Heart right ventricle (tissue), 16 donors: ENCODE data around the gene ZNF532. TPM values are rescaled to one million over a fixed set of nuclear protein-coding genes. Genes with fewer than 3 reads are reported as not detected.

Experiments used
- ATAC-seq, 8 donors: fragments of 200-7000 bp; cut with Tn5 transposase; one replicate each; pipeline ENCODE4 v1.9.1; 2020; ENCODE audit warnings: mild to moderate bottlenecking in 8 of 8, moderate library complexity in 8 of 8, moderate number of reproducible peaks in 1 of 8
- DNase-seq, 2 donors: peaks; one replicate each; pipeline ENCODE4 v3.0.0-alpha.2; 2020
- H3K27ac ChIP-seq, 10 donors: fragments of 200-600 bp; sonication (generic) in 2 of 10; one replicate each; pipeline versions ENCODE4 v1.5.0 to v1.8.0; 2020 to 2022; ENCODE audit warnings: mild to moderate bottlenecking in 3 of 10
- H3K27me3 ChIP-seq, 7 donors: fragments of 200-600 bp; one replicate each; pipeline ENCODE4 v1.8.0; 2021 to 2022; ENCODE audit warnings: mild to moderate bottlenecking in 2 of 7
- H3K36me3 ChIP-seq, 9 donors: fragments of 200-600 bp; sonication (generic) in 1 of 9; one replicate each; pipeline versions ENCODE4 v1.5.0 to v1.8.0; 2020 to 2022; ENCODE audit warnings: mild to moderate bottlenecking in 2 of 9
- H3K4me1 ChIP-seq, 9 donors: fragments of 200-600 bp; sonication (generic) in 1 of 9; one replicate each; pipeline versions ENCODE4 v1.5.0 to v1.8.0; 2020 to 2022; ENCODE audit warnings: mild to moderate bottlenecking in 4 of 9
- H3K4me3 ChIP-seq, 10 donors: fragments of 200-600 bp; sonication (generic) in 2 of 10; one replicate each; pipeline versions ENCODE4 v1.5.0 to v1.8.0; 2020 to 2022; ENCODE audit warnings: mild to moderate bottlenecking in 7 of 10, moderate library complexity in 2 of 10
- H3K9me3 ChIP-seq, 11 donors: fragments of 200-600 bp in 10 of 11; sonication (generic) in 2 of 11; one replicate each; pipeline versions ENCODE4 v1.5.0 to v1.8.0; 2013 to 2022; ENCODE audit warnings: mild to moderate bottlenecking in 2 of 11, control low read depth in 1 of 11, moderate library complexity in 1 of 11
- WGBS, 2 donors: extraction: QIAGEN DNeasy Blood & Tissue Kit; methylation state at CpG; one replicate each; pipeline ENCODE4 v1.1.7; 2013; ENCODE audit warnings: inconsistent platforms in 1 of 2; 5-methylcytosine and 5-hydroxymethylcytosine counted together
- intact Hi-C, 10 donors: fragments of 100-400 bp; cut with DNase I; formaldehyde crosslinking; loops; one replicate each; pipeline versions ENCODE4 v1.11.1 to v1.14.2; 2022
- polyA plus RNA-seq, 2 donors: library from polyadenylated mRNA; stranded (reverse); fragments of 200-250 nt; gene quantifications; one replicate each; pipeline ENCODE4 v1.2.3, GENCODE V29; 2013
- total RNA-seq, 10 donors: library from RNA; stranded (reverse); fragmentation: NEBNext Ultra II Directional in 3 of 10; extraction: Animal tissue kit (Norgen Biotek cat#: 25700) in 3 of 10; gene quantifications; one replicate each; pipeline versions ENCODE4 v1.2.1 to v1.2.4, GENCODE V29; 2021 to 2023
- TF ChIP-seq, protein P1 (sequence below), 9 donors: fragments of 200-600 bp; sonication (generic) in 2 of 9; IDR thresholded peaks; one replicate each; pipeline versions ENCODE4 v1.5.0 to v1.8.0; 2021 to 2022; ENCODE audit warnings: antibody characterized with exemption in 9 of 9, mild to moderate bottlenecking in 5 of 9, moderate library complexity in 1 of 9
- donor health status: Arrhythmogenic right ventricular cardiomyopathy.
- donor health status: ischemic (EF 13 %, LVEDD 7.1; RV severe dilation, severe dysfunction).
- donor health status: healthy with polysubstance abuse.
- donor health status: DM: no; HTN: yes; CAD: no.
- donor health status: DM: no; HTN: no; CAD: no.
- donor health status: ischemic (EF 25% LVEDD 6.9; RV normal size, moderate dysfunction).
- donor health status: ischemic (EF 25% LVEDD 5.7; RV mildly dilated, moderate dysfunction).
- donor health status: healthy.
- donor health status: DM: yes; HTN: yes; CAD: no.
- donor health status: Ischemic cardiomyopathy.
- donor health status: ischemic (EF 35%, LVEDD 5.7; RV mildly dilated, moderate dysfunction).
- donor health status: nonischemic (EF 11% LVEDD 7.7; RV severe dilation, severe dysfunction).
- donor health status: DM: yes; HTN: yes; CAD: no.
- donor health status: PGD.
- donor health status: ischemic (EF 29% LVEDD 5.4; RV normal size, mild dysfunction).
- donor health status: nonischemic (EF 23%, LVEDD 6.1; RV moderate dilation, normal function).

Gene ZNF532
- total and polyA plus RNA-seq, 12 donors, result 13.8 to 71.4 (median 64.6) TPM

- ATAC-seq, result no peak
- intact Hi-C loops, result no loop called here
- Histone ChIP-seq H3K27ac (no peak overlapping the region), H3K27me3 (no peaks in the 10 kb centered on the region), H3K4me3 (no peak overlapping the region), H3K36me3 (no peaks in the 10 kb centered on the region), H3K4me1 (peaks cover 0 to 11% (median 0%) of the 10 kb centered on the region in 9 donors), H3K9me3 (no peaks in the 10 kb centered on the region)
- TF ChIP-seq, protein P1, sequence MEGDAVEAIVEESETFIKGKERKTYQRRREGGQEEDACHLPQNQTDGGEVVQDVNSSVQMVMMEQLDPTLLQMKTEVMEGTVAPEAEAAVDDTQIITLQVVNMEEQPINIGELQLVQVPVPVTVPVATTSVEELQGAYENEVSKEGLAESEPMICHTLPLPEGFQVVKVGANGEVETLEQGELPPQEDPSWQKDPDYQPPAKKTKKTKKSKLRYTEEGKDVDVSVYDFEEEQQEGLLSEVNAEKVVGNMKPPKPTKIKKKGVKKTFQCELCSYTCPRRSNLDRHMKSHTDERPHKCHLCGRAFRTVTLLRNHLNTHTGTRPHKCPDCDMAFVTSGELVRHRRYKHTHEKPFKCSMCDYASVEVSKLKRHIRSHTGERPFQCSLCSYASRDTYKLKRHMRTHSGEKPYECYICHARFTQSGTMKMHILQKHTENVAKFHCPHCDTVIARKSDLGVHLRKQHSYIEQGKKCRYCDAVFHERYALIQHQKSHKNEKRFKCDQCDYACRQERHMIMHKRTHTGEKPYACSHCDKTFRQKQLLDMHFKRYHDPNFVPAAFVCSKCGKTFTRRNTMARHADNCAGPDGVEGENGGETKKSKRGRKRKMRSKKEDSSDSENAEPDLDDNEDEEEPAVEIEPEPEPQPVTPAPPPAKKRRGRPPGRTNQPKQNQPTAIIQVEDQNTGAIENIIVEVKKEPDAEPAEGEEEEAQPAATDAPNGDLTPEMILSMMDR (IDR thresholded peaks at IDR 0.05), result no peak
- 88 to 91% methylated on average over 3 of the region's 3 CpGs for WGBS, 2 donors
- no peak for DNase-seq
These were observed 168.7 kb downstream of the ZNF532 start for GRCh38 chr18:59033359-59033758.

DNA sequence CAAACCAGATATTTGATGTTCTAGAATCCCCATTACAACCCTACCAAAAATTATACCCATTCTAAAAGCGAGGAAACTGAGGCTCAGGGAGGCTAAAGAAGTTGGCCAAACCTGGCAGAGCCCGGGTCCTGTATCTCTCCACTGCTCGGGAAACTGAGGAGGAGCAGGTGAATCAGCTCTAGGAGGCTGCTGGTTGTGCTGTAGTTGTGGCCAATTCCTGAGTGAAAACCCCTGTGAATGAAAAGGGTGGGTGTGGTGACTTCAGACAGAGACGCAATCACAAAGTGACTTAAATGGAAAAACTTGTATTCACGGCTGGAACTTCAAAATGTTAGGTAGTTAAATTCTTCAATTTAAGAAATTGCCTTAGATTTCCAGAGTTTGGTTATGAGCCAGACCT, 169.3 kb downstream of the ZNF532 start:
- ATAC-seq (no peak), DNase-seq (no peak)
- TF ChIP-seq, protein P1 (IDR thresholded peaks at IDR 0.05), result no peak
- Histone ChIP-seq H3K36me3 (no peaks in the 10 kb centered on the region), H3K9me3 (no peaks in the 10 kb centered on the region), H3K27ac (no peak overlapping the region), H3K4me3 (no peak overlapping the region), H3K27me3 (no peaks in the 10 kb centered on the region), H3K4me1 (peaks cover 0 to 11% (median 0%) of the 10 kb centered on the region in 9 donors)
- 86 to 95% methylated on average over 5 of the region's 5 CpGs for WGBS, 2 donors
- intact Hi-C loops, result no loop called here

DNA sequence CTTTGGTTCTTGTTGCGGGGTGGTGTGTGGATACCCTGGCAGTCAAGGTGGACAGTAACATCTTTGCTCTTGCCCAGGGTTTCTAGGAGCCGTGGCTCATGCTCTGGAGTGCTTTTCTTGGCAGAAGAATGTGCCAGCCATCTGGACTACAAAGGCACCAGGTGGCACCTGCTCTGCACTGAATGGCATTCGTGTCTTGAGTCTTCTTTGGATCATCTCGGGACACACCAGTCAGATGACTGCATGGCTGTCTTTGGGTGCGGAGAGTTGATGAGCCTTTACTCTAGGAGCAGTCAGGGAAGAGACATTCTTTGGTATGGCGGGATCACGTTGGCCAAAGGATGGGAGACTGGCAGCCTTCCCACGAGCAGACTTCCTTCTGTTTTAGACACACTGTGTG, 170.9 kb downstream of the ZNF532 start:
- DNase-seq (no peak), ATAC-seq (no peak)
- Histone ChIP-seq H3K36me3 (no peaks in the 10 kb centered on the region), H3K4me1 (peaks cover 0 to 11% (median 0%) of the 10 kb centered on the region in 9 donors), H3K4me3 (no peak overlapping the region), H3K27me3 (no peaks in the 10 kb centered on the region), H3K27ac (no peak overlapping the region), H3K9me3 (no peaks in the 10 kb centered on the region)
- TF ChIP-seq, protein P1 (IDR thresholded peaks at IDR 0.05), result no peak
- intact Hi-C loops, result no loop called here
- WGBS, 2 donors, result 90 to 93% methylated on average over 8 of the region's 8 CpGs

Other genes with a start within 250 kb of the ZNF532 start
- 100 to 1,000 TPM; 166 to 271 (median 216) TPM for gene ALPK2, start 235.8 kb upstream of the ZNF532 start, total RNA-seq
- 10 to 100 TPM in 1 of 2 donors, 1 to 10 TPM in 1; 7.8 to 39.5 TPM for gene ALPK2, start 235.8 kb upstream of the ZNF532 start, polyA plus RNA-seq
- gene MALT1, start 193.4 kb upstream of the ZNF532 start, total RNA-seq, result 10 to 100 TPM in 7 of 10 donors, 1 to 10 TPM in 3; 8.1 to 20.0 (median 10.6) TPM
- gene MALT1, start 193.4 kb upstream of the ZNF532 start, polyA plus RNA-seq, result 10 to 100 TPM in 1 of 2 donors, 1 to 10 TPM in 1; 4.4 to 11.3 TPM